Adrenal gland (tissue), 5 donors: Measurements from ENCODE around the gene ZMAT5.

ENCODE experiments used
- CTCF ChIP-seq, 6 experiments: fragments of 450-650 bp in 4 of 6; fragments of 200-600 bp in 2 of 6; sonication (generic) in 1 of 6; IDR thresholded peaks; 1 replicate in 5 of 6; 2 replicates in 1 of 6; pipeline versions ENCODE4 v1.5.1 to v1.8.0; 2016 to 2021; ENCODE audit warnings: antibody characterized with exemption in 6 of 6, mild to moderate bottlenecking in 2 of 6, moderate library complexity in 1 of 6
- POLR2A ChIP-seq, 2 donors: fragments of 450-650 bp; IDR thresholded peaks; one replicate each; pipeline ENCODE4 v1.6.1; 2017; ENCODE audit warnings: antibody characterized with exemption in 2 of 2, mild to moderate bottlenecking in 2 of 2, moderate library complexity in 1 of 2
- donor health status: DM: no; HTN: no; CAD: no.

DNA sequence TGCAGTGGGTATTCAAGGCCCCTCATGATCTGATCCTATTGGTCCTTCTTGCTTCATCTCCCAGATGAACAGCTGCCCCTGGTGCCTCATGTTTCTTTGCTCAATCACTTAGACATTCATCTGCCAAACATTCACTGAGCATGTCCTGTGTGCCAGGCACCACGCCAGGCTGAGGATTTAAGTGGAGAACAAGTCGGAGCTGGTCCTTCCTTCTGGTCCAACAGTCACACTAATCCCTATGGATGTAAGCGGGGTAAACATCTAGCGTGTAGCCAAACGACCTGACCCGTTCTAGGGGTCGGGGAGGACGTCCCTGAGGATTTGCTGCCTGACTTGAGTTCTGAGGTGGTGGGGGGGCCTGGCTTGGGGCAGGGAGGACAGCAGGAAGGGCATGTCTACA lies 21.9 kb downstream of the ZMAT5 start:
- TF ChIP-seq CTCF (IDR thresholded peaks at IDR 0.05): no peak
- TF ChIP-seq POLR2A (IDR thresholded peaks at IDR 0.05): no peak
